Stimulated activated CD8-positive, alpha-beta memory T cell treated with anti-CD3 and anti-CD28 coated beads, Interleukin-7, amount 100 ng/mL, for 48 hours (primary cell): ENCODE measurements around the gene C16orf95.
A peak's percentile ranks its signal among the peaks of the same experiment; 100 is the strongest.

Experiments used
- DNase-seq, 2 donors: peaks; one replicate each; pipeline ENCODE4 v3.0.0-alpha.2; 2020; ENCODE audit warnings: low read depth in 1 of 2; ENCODE audit errors: extremely low read depth in 1 of 2

The C16orf95 gene

GRCh38 chr16:87295661-87296531, 21.3 kb downstream of the C16orf95 start:
- DNase-seq = no peak

- no peak for DNase-seq
These were observed 21.9 kb downstream of the C16orf95 start for GRCh38 chr16:87295259-87295658.

GRCh38 chr16:87293990-87294389, 23.2 kb downstream of the C16orf95 start:
- no peak for DNase-seq

GRCh38 chr16:87291944-87292343, 25.2 kb downstream of the C16orf95 start:
- DNase-seq = no peak

- no peak for DNase-seq
These were observed 28.3 kb downstream of the C16orf95 start for GRCh38 chr16:87288753-87289362.

GRCh38 chr16:87286839-87287626, 30.2 kb downstream of the C16orf95 start:
- no peak for DNase-seq

- DNase-seq = no peak
These were observed 33.0 kb downstream of the C16orf95 start for GRCh38 chr16:87284183-87284582.

DNA sequence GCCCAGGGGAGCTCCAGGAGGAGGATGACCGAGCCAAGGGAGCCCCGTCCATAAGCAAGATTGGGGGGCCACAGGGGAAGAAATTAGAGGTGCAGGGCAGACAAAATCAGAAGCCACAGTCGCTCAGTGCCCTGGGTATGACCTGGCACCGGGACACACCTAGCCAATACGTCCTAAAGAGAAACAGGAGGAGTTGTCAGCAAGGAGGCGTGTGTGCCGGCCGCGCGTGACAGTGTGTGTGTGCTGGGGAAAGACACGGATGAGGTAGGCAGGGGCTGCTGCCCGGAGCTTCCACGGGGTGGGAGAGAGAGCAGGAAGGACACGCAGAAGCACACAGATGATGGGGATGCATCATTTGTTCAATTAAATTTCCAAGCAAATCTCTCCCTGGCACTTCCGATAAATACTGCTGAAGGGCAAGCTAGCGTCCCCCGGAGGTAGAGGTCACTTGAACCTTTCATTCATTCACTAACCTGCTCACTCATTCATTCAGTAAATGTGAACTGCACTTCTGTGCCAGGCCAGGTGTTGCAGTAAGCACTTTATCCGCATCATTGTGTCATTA, 38.0 kb downstream of the C16orf95 start:
- DNase-seq = no peak

- DNase-seq = peak; percentile 21
These were observed 38.8 kb downstream of the C16orf95 start for GRCh38 chr16:87278191-87279093.

DNA sequence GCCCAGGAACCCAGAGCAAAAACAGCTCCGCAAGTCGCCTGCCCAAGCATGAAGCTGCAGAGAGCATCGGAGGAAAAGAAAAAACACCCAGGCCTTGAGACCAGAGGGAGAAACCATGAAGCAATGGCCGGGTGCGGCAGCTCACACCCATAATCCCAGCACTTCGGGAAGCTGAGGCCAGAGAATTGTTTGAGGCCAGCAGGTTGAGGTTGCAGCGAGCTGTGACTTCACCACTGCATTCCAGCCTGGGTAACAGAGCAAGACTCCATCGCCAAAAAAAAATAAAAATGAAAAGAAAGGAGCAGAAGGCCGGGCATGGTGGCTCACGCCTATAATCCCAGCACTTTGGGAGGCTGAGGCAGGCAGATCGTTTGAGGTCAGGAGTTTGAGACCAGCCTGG, 40.3 kb downstream of the C16orf95 start:
- no peak for DNase-seq

DNA sequence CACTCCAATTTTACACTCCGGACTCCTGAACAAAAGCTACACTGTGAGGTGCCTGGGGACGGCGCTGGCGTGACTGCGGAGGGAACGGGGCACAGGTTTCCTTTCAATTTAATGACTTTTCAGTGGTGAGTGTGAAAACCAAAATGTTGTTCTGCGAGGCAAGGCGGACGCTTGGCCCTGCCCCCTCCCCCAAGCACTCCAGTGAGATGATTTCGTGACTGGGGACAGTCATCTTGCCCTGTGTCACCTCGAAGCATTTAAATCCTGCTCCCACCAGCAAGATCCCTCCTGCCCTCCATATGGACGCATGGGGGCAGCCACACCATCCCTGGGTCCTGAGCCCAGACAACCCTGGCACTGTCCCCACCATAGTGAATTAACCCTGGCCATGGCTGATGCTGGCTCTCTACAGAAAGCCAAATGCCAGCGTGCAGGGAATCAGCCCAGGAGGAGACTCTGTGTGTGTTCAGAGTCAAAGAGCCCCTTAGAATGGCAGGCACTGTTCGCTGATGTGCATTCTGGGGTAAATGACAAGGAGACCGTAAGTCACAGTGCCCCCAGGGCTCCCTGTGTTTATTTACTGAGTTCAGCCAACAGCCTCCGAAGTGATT, 41.0 kb downstream of the C16orf95 start:
- DNase-seq = no peak

DNA sequence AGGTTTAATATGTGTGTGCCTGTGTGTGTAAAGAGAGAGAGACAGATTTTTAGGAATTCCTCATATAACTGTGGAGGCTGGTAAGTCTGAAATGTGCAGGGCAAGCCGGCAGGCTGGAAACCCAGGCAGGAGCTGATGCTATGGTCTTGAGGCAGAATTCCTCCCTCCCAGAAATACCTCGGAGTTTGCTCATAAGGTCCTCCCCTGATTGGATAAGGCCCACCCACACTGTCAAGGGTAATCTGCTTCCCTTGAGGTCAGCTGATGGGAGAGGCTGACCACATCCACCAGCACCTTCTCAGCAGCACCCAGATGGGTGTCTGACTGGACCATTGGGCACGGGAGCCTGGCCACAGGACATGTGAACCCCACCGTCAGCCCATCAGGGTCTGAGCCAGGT, 42.4 kb downstream of the C16orf95 start:
- DNase-seq = no peak

- no peak for DNase-seq
These were observed 43.6 kb downstream of the C16orf95 start for GRCh38 chr16:87273471-87274030.

DNA sequence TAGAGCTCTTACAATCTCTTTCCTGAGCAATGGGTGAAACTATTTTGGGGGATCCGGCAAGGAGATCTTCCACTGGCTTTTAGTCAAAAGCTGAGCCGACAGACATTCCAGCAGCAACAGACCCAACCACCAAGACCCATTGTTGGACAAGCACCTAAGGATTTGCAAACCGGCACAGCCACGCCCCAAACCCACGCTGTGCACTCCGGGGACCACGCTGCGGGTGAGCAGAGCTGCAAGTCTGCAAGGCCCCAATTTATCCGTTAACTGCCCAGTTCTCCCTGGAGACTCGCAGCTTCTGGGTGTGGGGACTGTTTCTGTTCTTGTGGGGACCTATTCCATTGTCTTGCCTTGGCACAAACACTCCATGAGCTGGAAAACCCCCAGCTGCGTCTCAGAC, 45.9 kb downstream of the C16orf95 start:
- DNase-seq = no peak

GRCh38 chr16:87267566-87267965, 49.6 kb downstream of the C16orf95 start:
- DNase-seq = no peak

DNA sequence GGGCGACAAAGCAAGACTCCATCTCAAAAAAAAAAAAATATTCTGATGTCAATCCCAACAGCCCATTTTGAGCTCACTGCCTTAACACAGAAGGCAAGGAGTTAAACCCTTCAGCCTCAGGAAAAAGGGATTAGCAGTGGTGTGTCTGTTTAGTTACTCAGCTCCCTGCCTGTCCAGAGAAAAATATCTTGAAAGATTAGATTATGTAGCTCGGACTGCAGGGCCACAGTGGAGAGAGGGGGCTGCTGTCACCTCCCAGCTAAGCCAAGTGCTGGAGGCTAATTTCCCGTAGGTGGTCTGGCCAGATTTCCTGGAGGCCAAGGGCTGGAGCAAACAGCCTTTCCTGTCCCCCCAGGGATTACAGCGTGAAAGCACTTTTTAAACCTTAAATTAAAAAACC, 50.3 kb downstream of the C16orf95 start:
- no peak for DNase-seq

- DNase-seq = no peak
These were observed 51.9 kb downstream of the C16orf95 start for GRCh38 chr16:87265261-87265660.

DNA sequence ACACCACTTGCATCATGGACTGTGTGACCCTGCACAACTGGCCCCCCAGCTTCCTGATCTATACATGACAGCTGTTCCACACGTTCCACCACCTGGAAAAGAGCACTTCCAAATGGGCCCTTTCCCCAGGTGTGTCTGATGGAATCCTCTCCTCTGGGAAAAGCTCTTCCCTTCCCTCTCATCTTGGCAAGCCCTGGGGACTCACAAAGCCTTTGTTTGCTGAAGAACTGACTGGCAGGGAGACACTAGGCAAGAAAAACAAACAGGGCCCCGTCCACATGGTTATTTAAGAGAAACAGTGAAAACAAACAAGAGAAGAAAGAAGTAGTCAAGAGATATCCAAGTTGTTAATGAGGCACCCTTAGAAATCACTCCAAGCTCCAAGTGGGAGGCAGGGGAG, 52.6 kb downstream of the C16orf95 start:
- DNase-seq = no peak

DNA sequence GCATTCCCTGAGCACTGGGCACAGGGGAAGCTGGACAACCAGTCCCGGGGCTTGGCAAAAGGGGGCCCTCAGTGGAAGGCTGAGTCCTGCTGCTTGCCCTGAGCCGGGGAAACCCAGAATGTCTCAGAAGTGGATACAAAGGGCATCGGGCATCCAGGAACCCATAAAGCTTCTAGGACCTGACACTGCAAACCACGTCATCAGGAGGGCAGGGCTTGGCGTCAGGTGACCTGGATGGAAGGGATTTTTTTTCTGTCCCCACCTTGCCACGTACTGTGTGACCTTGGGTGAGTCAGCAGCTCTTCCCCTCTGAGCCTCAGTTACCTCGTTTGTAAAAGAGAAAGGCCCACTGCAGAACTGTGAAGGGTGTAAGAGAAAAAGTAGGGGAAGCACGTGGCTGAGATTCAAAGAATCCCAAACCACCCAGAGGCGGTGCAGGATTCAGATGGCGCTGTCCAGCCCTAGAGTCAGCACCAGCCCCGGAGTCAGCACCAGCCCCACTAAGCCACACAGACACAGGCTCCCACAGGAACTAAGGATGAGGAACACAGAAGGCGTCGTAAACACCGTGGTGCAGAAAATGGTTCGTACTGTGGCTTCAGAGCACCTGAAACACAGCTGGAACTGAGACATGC, 53.7 kb downstream of the C16orf95 start:
- DNase-seq = no peak
